Stimulated activated CD4-positive, alpha-beta T cell treated with anti-CD3 and anti-CD28 coated beads, Interleukin-1b, Interleukin-23, amount 100 ng/mL, for 4 hours (primary cell): ENCODE measurements around the gene KLK14.

Experiments
- DNase-seq, 2 donors: peaks; one replicate each; pipeline ENCODE4 v3.0.0-alpha.2; 2020; ENCODE audit warnings: low read depth in 2 of 2

KLK14 gene

GRCh38 chr19:51108066-51108804 is 25.5 kb upstream of the KLK14 start, which contains the start of gene CTU1:
TSS of gene CTU1 (minus strand) at chr19:51108409. CDS start at chr19:51104569, 3,840 bp downstream.
- peak; percentile 93 to 97 for DNase-seq

GRCh38 chr19:51107406-51108065 is 24.8 kb upstream of the KLK14 start:
- peak in 1 of 2 donors; percentile 23 for DNase-seq

- no peak for DNase-seq
These were observed 21.2 kb upstream of the KLK14 start for GRCh38 chr19:51103926-51104341.

GRCh38 chr19:51102991-51103390 is 20.3 kb upstream of the KLK14 start:
- DNase-seq, result no peak

GRCh38 chr19:51101171-51101865 is 18.6 kb upstream of the KLK14 start:
- no peak for DNase-seq

- no peak for DNase-seq
These were observed 17.9 kb upstream of the KLK14 start for GRCh38 chr19:51100601-51101000.

GRCh38 chr19:51099047-51099382 is 16.3 kb upstream of the KLK14 start:
- DNase-seq, result no peak

- peak in 1 of 2 donors; percentile 15 for DNase-seq
These were observed 15.8 kb upstream of the KLK14 start for GRCh38 chr19:51098365-51099046.

GRCh38 chr19:51097796-51098195 is 15.1 kb upstream of the KLK14 start:
- DNase-seq, result no peak

GRCh38 chr19:51097166-51097738 is 14.6 kb upstream of the KLK14 start:
- DNase-seq, result peak; percentile 61 to 75

- no peak for DNase-seq
These were observed 13.9 kb upstream of the KLK14 start for GRCh38 chr19:51096473-51097165.

- DNase-seq, result no peak
These were observed 12.1 kb upstream of the KLK14 start for GRCh38 chr19:51094696-51095279.

GRCh38 chr19:51093510-51094345 is 11.0 kb upstream of the KLK14 start:
- DNase-seq, result no peak

- no peak for DNase-seq
These were observed 10.4 kb upstream of the KLK14 start for GRCh38 chr19:51093101-51093500.

- no peak for DNase-seq
These were observed 9.5 kb upstream of the KLK14 start for GRCh38 chr19:51091895-51092873.

GRCh38 chr19:51091126-51091525 is 8.4 kb upstream of the KLK14 start:
- no peak for DNase-seq

GRCh38 chr19:51090471-51090870 is 7.8 kb upstream of the KLK14 start:
- no peak for DNase-seq

GRCh38 chr19:51089786-51090185 is 7.1 kb upstream of the KLK14 start:
- no peak for DNase-seq
